HG03575 (cell line): ENCODE results near the gene CFH.
"Not testable (repeated sequence)": the region's sequence is repeated elsewhere in the genome, so short reads cannot be mapped to it uniquely, and the experiment has no call there.

Source experiments
- ATAC-seq: cut with Tn5 transposase; IDR thresholded peaks from one replicate; pipeline ENCODE4 v1.9.1; 2021; ENCODE audit not compliant: unreplicated experiment, insufficient number of reproducible peaks, low FRiP score; ENCODE audit errors: extremely low read depth

The CFH gene

GRCh38 chr1:196651637-196652215 lies at the start of gene CFH:
CFH (plus strand) TSS chr1:196652043; CDS start chr1:196652118, 75 bp downstream.
- no peak for ATAC-seq

- no peak for ATAC-seq
Measured at GRCh38 chr1:196603651-196604050, 48.2 kb upstream of the CFH start.

GRCh38 chr1:196607981-196608380 lies 43.9 kb upstream of the CFH start:
- no peak for ATAC-seq

- no peak for ATAC-seq
Measured at GRCh38 chr1:196608390-196609369, 43.2 kb upstream of the CFH start, which contains the start of gene KCNT2. KCNT2 (minus strand) TSS chr1:196608440; CDS start chr1:196608309, 131 bp downstream.

- no peak for ATAC-seq
Measured at GRCh38 chr1:196609370-196609737, 42.5 kb upstream of the CFH start.

- ATAC-seq: no peak
Measured at GRCh38 chr1:196611873-196612272, 40.0 kb upstream of the CFH start.

- ATAC-seq: no peak
Measured at GRCh38 chr1:196619721-196620120, 32.1 kb upstream of the CFH start.

- no peak for ATAC-seq
Measured at GRCh38 chr1:196623079-196623478, 28.8 kb upstream of the CFH start.

GRCh38 chr1:196628838-196629237 lies 23.0 kb upstream of the CFH start:
- ATAC-seq: no peak

GRCh38 chr1:196637606-196638005 lies 14.2 kb upstream of the CFH start:
- ATAC-seq: no peak

GRCh38 chr1:196638466-196638865 lies 13.4 kb upstream of the CFH start:
- ATAC-seq: no peak

- not testable (repeated sequence) for ATAC-seq
Measured at GRCh38 chr1:196639291-196639690, 12.6 kb upstream of the CFH start.

- no peak for ATAC-seq
Measured at GRCh38 chr1:196640976-196641375, 10.9 kb upstream of the CFH start.

GRCh38 chr1:196649990-196650389 lies 1.9 kb upstream of the CFH start:
- no peak for ATAC-seq

GRCh38 chr1:196650403-196650802 lies 1.4 kb upstream of the CFH start:
- ATAC-seq: no peak

GRCh38 chr1:196651079-196651478 lies 764 bp upstream of the CFH start:
- ATAC-seq: no peak

GRCh38 chr1:196654271-196654670 lies 2.4 kb downstream of the CFH start:
- ATAC-seq: no peak

GRCh38 chr1:196655071-196655470 lies 3.2 kb downstream of the CFH start:
- no peak for ATAC-seq

- no peak for ATAC-seq
Measured at GRCh38 chr1:196655494-196655893, 3.7 kb downstream of the CFH start.

GRCh38 chr1:196659471-196659870 lies 7.6 kb downstream of the CFH start:
- no peak for ATAC-seq
